ENCODE measurements around the gene RWDD2A. TPM values are rescaled to one million over a fixed set of nuclear protein-coding genes. Genes with fewer than 3 reads are reported as not detected.

The RWDD2A gene
- total RNA-seq, 1 donor from 2014 or later, result 5.9 TPM

GRCh38 chr6:83198486-83199172 is 5.5 kb downstream of the RWDD2A start:
- DNase-seq (ENCODE audit: low spot score), result no peak

GRCh38 chr6:83199173-83199862 is 6.2 kb downstream of the RWDD2A start:
- no peak for DNase-seq (ENCODE audit: low spot score)

GRCh38 chr6:83199863-83200225 is 6.7 kb downstream of the RWDD2A start:
- peak; percentile 68 for DNase-seq (ENCODE audit: low spot score)

GRCh38 chr6:83202031-83202430 is 8.9 kb downstream of the RWDD2A start:
- DNase-seq (ENCODE audit: low spot score), result no peak

- peak; percentile 70 for DNase-seq (ENCODE audit: low spot score)
Measured at GRCh38 chr6:83215131-83216047, 22.2 kb downstream of the RWDD2A start.

- no peak for DNase-seq (ENCODE audit: low spot score)
Measured at GRCh38 chr6:83216806-83217205, 23.6 kb downstream of the RWDD2A start.

GRCh38 chr6:83218646-83219045 is 25.5 kb downstream of the RWDD2A start:
- DNase-seq (ENCODE audit: low spot score), result no peak

- no peak for DNase-seq (ENCODE audit: low spot score)
Measured at GRCh38 chr6:83220121-83220520, 27.0 kb downstream of the RWDD2A start.

- DNase-seq (ENCODE audit: low spot score), result no peak
Measured at GRCh38 chr6:83221276-83221675, 28.1 kb downstream of the RWDD2A start.

- DNase-seq (ENCODE audit: low spot score), result no peak
Measured at GRCh38 chr6:83221889-83222479, 28.8 kb downstream of the RWDD2A start.

- DNase-seq (ENCODE audit: low spot score), result no peak
Measured at GRCh38 chr6:83226517-83226916, 33.4 kb downstream of the RWDD2A start.

- no peak for DNase-seq (ENCODE audit: low spot score)
Measured at GRCh38 chr6:83231146-83231545, 38.0 kb downstream of the RWDD2A start.

GRCh38 chr6:83247471-83247870 is 54.3 kb downstream of the RWDD2A start:
- no peak for DNase-seq (ENCODE audit: low spot score)

Other genes starting within 250 kb of the RWDD2A start
- 3.6 TPM for gene UBE3D, start 127.5 kb upstream of the RWDD2A start, total RNA-seq
- 25.7 TPM for gene DOP1A, start 125.7 kb upstream of the RWDD2A start, total RNA-seq
- gene PGM3, start 92 bp upstream of the RWDD2A start, total RNA-seq, result 50.4 TPM
- 30.2 TPM for gene ME1, start 237.7 kb downstream of the RWDD2A start, total RNA-seq